H1 (cell line): ENCODE results near the gene STAC.

Experiments used
- EGR1 ChIP-seq: IDR thresholded peaks from 2 replicates; pipeline ENCODE4 v1.6.1; 2011; ENCODE audit warnings: low read depth, low read length, borderline replicate concordance
- EP300 ChIP-seq, 2 experiments: IDR thresholded peaks; 1 replicate in 1 of 2; 2 replicates in 1 of 2; pipeline ENCODE4 v1.6.1; 2011 to 2012; ENCODE audit warnings: low read depth in 2 of 2, low read length in 2 of 2, mild to moderate bottlenecking in 2 of 2, borderline replicate concordance in 1 of 2, inconsistent platforms in 1 of 2, moderate library complexity in 1 of 2
- EZH2 ChIP-seq: fragments of 200-600 bp; sonication (generic); IDR thresholded peaks from 2 replicates; pipeline ENCODE4 v1.7.1; 2012; ENCODE audit warnings: low read depth, mild to moderate bottlenecking, moderate library complexity, low read length, inconsistent platforms; ENCODE audit not compliant: severe bottlenecking
- KDM4A ChIP-seq: IDR thresholded peaks from one replicate; pipeline ENCODE4 v1.7.1; 2012; ENCODE audit warnings: low read depth, mild to moderate bottlenecking, moderate library complexity, low read length, inconsistent platforms; ENCODE audit not compliant: severe bottlenecking
- POLR2AphosphoS5 ChIP-seq: IDR thresholded peaks from 2 replicates; pipeline ENCODE4 v1.6.1; 2011; ENCODE audit warnings: low read depth, low read length
- RAD21 ChIP-seq, 2 experiments: IDR thresholded peaks in 1 of 2; conservative IDR thresholded peaks in 1 of 2; 2 replicates each; pipeline ENCODE4 v1.6.1; 2011; ENCODE audit warnings: low read depth in 2 of 2, low read length in 2 of 2, improper control_type of control experiment in 1 of 2, inconsistent platforms in 1 of 2, mild to moderate bottlenecking in 1 of 2, moderate library complexity in 1 of 2
- SUZ12 ChIP-seq: fragments of 200-600 bp; sonication (generic); IDR thresholded peaks from 2 replicates; pipeline ENCODE4 v1.6.1; 2012; ENCODE audit warnings: mild to moderate bottlenecking, inconsistent platforms, low read length, moderate library complexity, mixed read lengths
- TCF12 ChIP-seq: IDR thresholded peaks from 2 replicates; pipeline ENCODE4 v1.6.1; 2011; ENCODE audit warnings: low read depth, mild to moderate bottlenecking, low read length
- TF ChIP-seq, protein P1 (sequence below), 3 experiments: IDR thresholded peaks; 1 replicate in 2 of 3; 2 replicates in 1 of 3; pipeline versions ENCODE4 v1.5.1 to v1.6.1; 2011; ENCODE audit warnings: low read length in 3 of 3, mild to moderate bottlenecking in 3 of 3, inconsistent platforms in 2 of 3, low read depth in 1 of 3, moderate library complexity in 1 of 3; ENCODE audit not compliant: insufficient read depth in 1 of 3; ENCODE audit errors: control extremely low read depth in 1 of 3
- TF ChIP-seq, protein P2 (sequence below): IDR thresholded peaks from 2 replicates; pipeline ENCODE4 v1.6.1; 2011; ENCODE audit warnings: low read depth, mild to moderate bottlenecking, low read length; ENCODE audit not compliant: insufficient read depth

DNA sequence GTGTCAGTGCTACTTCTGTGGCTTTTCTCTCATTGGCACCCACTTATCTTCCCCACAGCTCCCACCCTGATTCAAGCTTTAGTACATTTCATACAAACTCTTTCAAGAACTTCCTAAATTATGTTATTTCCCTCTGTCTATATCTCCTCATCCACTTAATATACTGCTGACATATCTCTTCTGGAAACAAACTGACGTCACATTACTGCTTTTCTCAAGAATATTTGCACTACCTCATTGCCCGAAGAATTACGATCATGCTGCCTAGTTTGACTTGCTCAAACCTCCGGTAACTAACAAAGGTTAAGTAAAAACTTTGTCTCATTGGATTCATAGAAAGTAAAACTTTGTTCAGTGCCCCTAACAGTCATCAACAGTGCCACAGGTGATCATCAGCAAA lies 76.5 kb downstream of the STAC start:
- TF ChIP-seq POLR2AphosphoS5, result no peak
- TF ChIP-seq RAD21 (IDR thresholded peaks at IDR 0.05 in 1 of 2, conservative IDR thresholded peaks at IDR 0.05 in 1 of 2; ENCODE audit: low read depth in 2 of 2, low read length in 2 of 2), result no peak
- TF ChIP-seq, protein P1, sequence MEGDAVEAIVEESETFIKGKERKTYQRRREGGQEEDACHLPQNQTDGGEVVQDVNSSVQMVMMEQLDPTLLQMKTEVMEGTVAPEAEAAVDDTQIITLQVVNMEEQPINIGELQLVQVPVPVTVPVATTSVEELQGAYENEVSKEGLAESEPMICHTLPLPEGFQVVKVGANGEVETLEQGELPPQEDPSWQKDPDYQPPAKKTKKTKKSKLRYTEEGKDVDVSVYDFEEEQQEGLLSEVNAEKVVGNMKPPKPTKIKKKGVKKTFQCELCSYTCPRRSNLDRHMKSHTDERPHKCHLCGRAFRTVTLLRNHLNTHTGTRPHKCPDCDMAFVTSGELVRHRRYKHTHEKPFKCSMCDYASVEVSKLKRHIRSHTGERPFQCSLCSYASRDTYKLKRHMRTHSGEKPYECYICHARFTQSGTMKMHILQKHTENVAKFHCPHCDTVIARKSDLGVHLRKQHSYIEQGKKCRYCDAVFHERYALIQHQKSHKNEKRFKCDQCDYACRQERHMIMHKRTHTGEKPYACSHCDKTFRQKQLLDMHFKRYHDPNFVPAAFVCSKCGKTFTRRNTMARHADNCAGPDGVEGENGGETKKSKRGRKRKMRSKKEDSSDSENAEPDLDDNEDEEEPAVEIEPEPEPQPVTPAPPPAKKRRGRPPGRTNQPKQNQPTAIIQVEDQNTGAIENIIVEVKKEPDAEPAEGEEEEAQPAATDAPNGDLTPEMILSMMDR (IDR thresholded peaks at IDR 0.05; ENCODE audit: control extremely low read depth in 1 of 3, insufficient read depth in 1 of 3, low read depth in 1 of 3, low read length in 3 of 3), result no peak
- TF ChIP-seq KDM4A, result no peak
- TF ChIP-seq EP300 (IDR thresholded peaks at IDR 0.05; ENCODE audit: borderline replicate concordance in 1 of 2, low read depth in 2 of 2, low read length in 2 of 2), result no peak
- TF ChIP-seq, protein P2, sequence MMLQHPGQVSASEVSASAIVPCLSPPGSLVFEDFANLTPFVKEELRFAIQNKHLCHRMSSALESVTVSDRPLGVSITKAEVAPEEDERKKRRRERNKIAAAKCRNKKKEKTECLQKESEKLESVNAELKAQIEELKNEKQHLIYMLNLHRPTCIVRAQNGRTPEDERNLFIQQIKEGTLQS, result no peak
- TF ChIP-seq EZH2, result no peak
- no peak for TF ChIP-seq EGR1
- TF ChIP-seq SUZ12, result no peak
- TF ChIP-seq TCF12, result no peak
